ENCODE results near the gene ATAD3A. TPM values are rescaled to one million over a fixed set of nuclear protein-coding genes. Genes with fewer than 3 reads are reported as not detected.

ATAD3A gene
- total and polyA plus RNA-seq, 11 donors: 11.3 to 49.5 (median 19.6) TPM

- TF ChIP-seq POLR2A (IDR thresholded peaks at IDR 0.05) (no peak), CTCF (IDR thresholded peaks at IDR 0.05) (no peak)
- no peaks in the 10 kb centered on the region for H3K27me3 ChIP-seq
- peaks cover 0 to 34% (median 17%) of the 10 kb centered on the region in 9 donors for H3K36me3 ChIP-seq
- WGBS, 4 donors: 80 to 85% (median 84%) methylated on average over 14 to 23 of the region's 23 CpGs
- DNase-seq: no peak
- intact Hi-C loops (cut with DNase I): no loop called here
- H3K4me3 ChIP-seq: no peak overlapping the region
- ATAC-seq: no peak
- peak overlapping the region in 1 of 12 donors; percentile 91 for H3K27ac ChIP-seq
- H3K9me3 ChIP-seq: no peaks in the 10 kb centered on the region
- peaks cover 0 to 46% (median 17%) of the 10 kb centered on the region in 12 donors for H3K4me1 ChIP-seq
These were observed 34.2 kb downstream of the ATAD3A start for GRCh38 chr1:1545946-1546737.

- no peak for ATAC-seq
- TF ChIP-seq POLR2A (IDR thresholded peaks at IDR 0.05): no peak
- no peaks in the 10 kb centered on the region for H3K9me3 ChIP-seq
- WGBS, 4 donors: 89 to 90% (median 90%) methylated on average over 9 of the region's 9 CpGs
- peaks cover 0 to 43% (median 17%) of the 10 kb centered on the region in 12 donors for H3K4me1 ChIP-seq
- intact Hi-C loops (cut with DNase I): no loop called here
- H3K27ac ChIP-seq: no peak overlapping the region
- peaks cover 0 to 27% (median 9%) of the 10 kb centered on the region in 9 donors for H3K36me3 ChIP-seq
- no peak for DNase-seq
- no peaks in the 10 kb centered on the region for H3K27me3 ChIP-seq
- H3K4me3 ChIP-seq: no peak overlapping the region
These were observed 35.0 kb downstream of the ATAD3A start for GRCh38 chr1:1547011-1547410.

GRCh38 chr1:1547476-1547875 lies 35.5 kb downstream of the ATAD3A start:
- H3K9me3 ChIP-seq: no peaks in the 10 kb centered on the region
- ATAC-seq (no peak), DNase-seq (no peak)
- peaks cover 0 to 42% (median 17%) of the 10 kb centered on the region in 12 donors for H3K4me1 ChIP-seq
- intact Hi-C loops (cut with DNase I): no loop called here
- H3K36me3 ChIP-seq: peaks cover 0 to 29% (median 7%) of the 10 kb centered on the region in 9 donors
- no peak overlapping the region for H3K27ac ChIP-seq
- TF ChIP-seq POLR2A (IDR thresholded peaks at IDR 0.05) (no peak), CTCF (IDR thresholded peaks at IDR 0.05) (no peak)
- WGBS, 4 donors: 93 to 95% (median 93%) methylated on average over 19 of the region's 19 CpGs
- H3K27me3 ChIP-seq: no peaks in the 10 kb centered on the region
- H3K4me3 ChIP-seq: no peak overlapping the region

- peaks cover 0 to 19% (median 0%) of the 10 kb centered on the region in 9 donors for H3K36me3 ChIP-seq
- no peaks in the 10 kb centered on the region for H3K27me3 ChIP-seq
- H3K9me3 ChIP-seq: no peaks in the 10 kb centered on the region
- DNase-seq: no peak
- TF ChIP-seq POLR2A (IDR thresholded peaks at IDR 0.05) (no peak), CTCF (IDR thresholded peaks at IDR 0.05) (no peak)
- H3K27ac ChIP-seq: peak overlapping the region in 1 of 12 donors; percentile 2
- H3K4me1 ChIP-seq: peaks cover 0 to 33% (median 15%) of the 10 kb centered on the region in 12 donors
- intact Hi-C loops (cut with DNase I): no loop called here
- ATAC-seq: no peak
- H3K4me3 ChIP-seq: no peak overlapping the region
- WGBS, 4 donors: 59 to 81% (median 78%) methylated on average over 10 to 14 of the region's 14 CpGs
These were observed 36.6 kb downstream of the ATAD3A start for GRCh38 chr1:1548591-1548990.

Measured in heart left ventricle (tissue), 16 donors.